ENCODE results near the gene CALY.

DNA sequence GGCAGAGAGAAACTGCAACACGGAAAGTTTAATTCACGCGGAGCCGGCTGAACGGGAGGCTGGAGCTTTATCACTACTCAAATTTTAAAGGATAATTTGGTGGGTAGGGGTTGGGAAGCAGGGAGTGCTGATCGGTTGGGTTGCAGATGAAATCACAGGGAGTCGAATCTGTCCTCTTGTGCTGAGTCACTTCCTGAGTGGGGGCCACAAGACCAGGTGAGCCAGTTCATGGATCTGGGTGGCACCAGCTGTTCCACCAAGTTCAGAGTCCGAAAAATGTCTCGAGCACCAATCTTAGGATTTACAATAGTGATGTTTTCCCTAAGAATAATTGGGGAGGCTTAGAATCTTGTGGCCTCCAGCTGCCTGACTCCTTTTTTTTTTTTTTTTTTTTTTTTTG, 6.9 kb upstream of the CALY start:
- TF ChIP-seq, protein P1, sequence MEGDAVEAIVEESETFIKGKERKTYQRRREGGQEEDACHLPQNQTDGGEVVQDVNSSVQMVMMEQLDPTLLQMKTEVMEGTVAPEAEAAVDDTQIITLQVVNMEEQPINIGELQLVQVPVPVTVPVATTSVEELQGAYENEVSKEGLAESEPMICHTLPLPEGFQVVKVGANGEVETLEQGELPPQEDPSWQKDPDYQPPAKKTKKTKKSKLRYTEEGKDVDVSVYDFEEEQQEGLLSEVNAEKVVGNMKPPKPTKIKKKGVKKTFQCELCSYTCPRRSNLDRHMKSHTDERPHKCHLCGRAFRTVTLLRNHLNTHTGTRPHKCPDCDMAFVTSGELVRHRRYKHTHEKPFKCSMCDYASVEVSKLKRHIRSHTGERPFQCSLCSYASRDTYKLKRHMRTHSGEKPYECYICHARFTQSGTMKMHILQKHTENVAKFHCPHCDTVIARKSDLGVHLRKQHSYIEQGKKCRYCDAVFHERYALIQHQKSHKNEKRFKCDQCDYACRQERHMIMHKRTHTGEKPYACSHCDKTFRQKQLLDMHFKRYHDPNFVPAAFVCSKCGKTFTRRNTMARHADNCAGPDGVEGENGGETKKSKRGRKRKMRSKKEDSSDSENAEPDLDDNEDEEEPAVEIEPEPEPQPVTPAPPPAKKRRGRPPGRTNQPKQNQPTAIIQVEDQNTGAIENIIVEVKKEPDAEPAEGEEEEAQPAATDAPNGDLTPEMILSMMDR (IDR thresholded peaks at IDR 0.05; ENCODE audit: insufficient read depth, low read length, poor library complexity, severe bottlenecking) = no peak
- TF ChIP-seq EZH2phosphoT487 (conservative IDR thresholded peaks at IDR 0.05; ENCODE audit: low read length) = no peak
